G401 (cell line): ENCODE data around the gene HS1BP3. TPM values are rescaled to one million over a fixed set of nuclear protein-coding genes. Genes with fewer than 3 reads are reported as not detected.
A peak's percentile ranks its signal among the peaks of the same experiment; 100 is the strongest.

Source experiments
- DNase-seq: peaks from one replicate; pipeline ENCODE4 v3.0.0-alpha.2; 2015; ENCODE audit warnings: low spot score
- in situ Hi-C: cut with HindIII; loops from 2 replicates; pipeline ENCODE4 v1.10.0; 2016; ENCODE audit warnings: low sequenced_read_pairs, mixed read lengths
- total RNA-seq: library from RNA; depleted of rRNA; stranded (reverse); fragments of >200 nt; shearing (Covaris generic); gene quantifications from 2 replicates; pipeline ENCODE4 v1.2.3, GENCODE V29; 2014

Gene HS1BP3
- total RNA-seq, 1 experiment from 2014 or later: 53.7 TPM

- no peak for DNase-seq
- in situ Hi-C loops: no loop called here
Observed at GRCh38 chr2:20595439-20596192, 55.3 kb downstream of the HS1BP3 start.

GRCh38 chr2:20594957-20595356 lies 55.9 kb downstream of the HS1BP3 start:
- DNase-seq: no peak
- in situ Hi-C loops: no loop called here

GRCh38 chr2:20594048-20594750 lies 56.7 kb downstream of the HS1BP3 start:
- DNase-seq: no peak

GRCh38 chr2:20593072-20594034 lies 57.5 kb downstream of the HS1BP3 start:
- DNase-seq: no peak
- in situ Hi-C loops: no loop called here

More at GRCh38 chr2:20594048-20594750, 56.7 kb downstream of the HS1BP3 start:
- in situ Hi-C loops: no loop called here

GRCh38 chr2:20592106-20593071 lies 58.5 kb downstream of the HS1BP3 start:
- in situ Hi-C loops: no loop called here
- DNase-seq: no peak

- in situ Hi-C loops: no loop called here
- peak; percentile 55 for DNase-seq
Observed at GRCh38 chr2:20590704-20591515, 60.0 kb downstream of the HS1BP3 start.

- in situ Hi-C loops: no loop called here
- DNase-seq: no peak
Observed at GRCh38 chr2:20589975-20590703, 60.8 kb downstream of the HS1BP3 start.

GRCh38 chr2:20588918-20589871 lies 61.7 kb downstream of the HS1BP3 start:
- in situ Hi-C loops: no loop called here

GRCh38 chr2:20585710-20586594 lies 64.9 kb downstream of the HS1BP3 start:
- in situ Hi-C loops: no loop called here
- no peak for DNase-seq

More at GRCh38 chr2:20588918-20589871, 61.7 kb downstream of the HS1BP3 start:
- no peak for DNase-seq

GRCh38 chr2:20585359-20585709 lies 65.6 kb downstream of the HS1BP3 start:
- in situ Hi-C loops: no loop called here
- DNase-seq: no peak

- in situ Hi-C loops: no loop called here
- peak; percentile 67 for DNase-seq
Observed at GRCh38 chr2:20584399-20585358, 66.2 kb downstream of the HS1BP3 start.

GRCh38 chr2:20584045-20584398 lies 66.9 kb downstream of the HS1BP3 start:
- in situ Hi-C loops: no loop called here

GRCh38 chr2:20583425-20583881 lies 67.4 kb downstream of the HS1BP3 start:
- DNase-seq: no peak
- in situ Hi-C loops: no loop called here

More at GRCh38 chr2:20584045-20584398, 66.9 kb downstream of the HS1BP3 start:
- no peak for DNase-seq

- in situ Hi-C loops: no loop called here
- DNase-seq: no peak
Observed at GRCh38 chr2:20582600-20583221, 68.2 kb downstream of the HS1BP3 start.
